OCI-LY1 (cell line): ENCODE measurements around the gene GSE1.
A peak's percentile ranks its signal among the peaks of the same experiment; 100 is the strongest.

Experiments
- H2AFZ ChIP-seq: fragments of 200-600 bp; sonication (generic), shearing (Covaris generic); 2 replicates; pipeline ENCODE4 v1.6.0; 2014; ENCODE audit warnings: antibody characterized with exemption, mild to moderate bottlenecking, low read length
- H3F3A ChIP-seq: fragments of 200-600 bp; sonication (generic), shearing (Covaris generic); 2 replicates; pipeline ENCODE4 v1.6.0; 2014; ENCODE audit warnings: mild to moderate bottlenecking, antibody characterized with exemption, low read length, moderate library complexity; ENCODE audit not compliant: insufficient read depth
- H3K27ac ChIP-seq: fragments of 200-600 bp; sonication (generic); 2 replicates; pipeline ENCODE4 v1.5.1; 2014; ENCODE audit warnings: low read length, mixed run types, mild to moderate bottlenecking, low read depth; ENCODE audit not compliant: poor library complexity, severe bottlenecking
- H3K27me3 ChIP-seq: fragments of 200-600 bp; sonication (generic); 2 replicates; pipeline ENCODE4 v1.6.0; 2014; ENCODE audit warnings: antibody characterized with exemption, mild to moderate bottlenecking, low read length, moderate library complexity; ENCODE audit not compliant: insufficient read depth
- H3K36me3 ChIP-seq: fragments of 200-600 bp; sonication (generic); 2 replicates; pipeline ENCODE4 v1.6.1; 2014; ENCODE audit warnings: mild to moderate bottlenecking, antibody characterized with exemption, low read length, moderate library complexity, mixed read lengths; ENCODE audit not compliant: insufficient read depth
- H3K4me1 ChIP-seq: fragments of 200-600 bp; sonication (generic); 2 replicates; pipeline ENCODE4 v1.5.1; 2014; ENCODE audit warnings: mild to moderate bottlenecking, low read length, moderate library complexity; ENCODE audit not compliant: insufficient read depth, severe bottlenecking
- H3K4me2 ChIP-seq: fragments of 200-600 bp; sonication (generic), shearing (Covaris generic); 2 replicates; pipeline ENCODE4 v1.6.1; 2014; ENCODE audit warnings: low read length
- H3K4me3 ChIP-seq: fragments of 200-600 bp; sonication (generic); 2 replicates; pipeline ENCODE4 v1.5.1; 2014; ENCODE audit warnings: low read length, low read depth, mild to moderate bottlenecking, mixed read lengths; ENCODE audit not compliant: poor library complexity, severe bottlenecking
- H3K79me2 ChIP-seq: fragments of 200-600 bp; shearing (Covaris generic); 2 replicates; pipeline ENCODE4 v1.6.1; 2016; ENCODE audit warnings: mixed run types, low read length, mixed read lengths; ENCODE audit not compliant: insufficient read depth
- H3K9ac ChIP-seq: fragments of 200-600 bp; sonication (generic), shearing (Covaris generic); 2 replicates; pipeline ENCODE4 v1.6.1; 2014; ENCODE audit warnings: mild to moderate bottlenecking, low read length, mixed read lengths
- H3K9me2 ChIP-seq: fragments of 200-600 bp; sonication (generic), shearing (Covaris generic); 2 replicates; pipeline ENCODE4 v1.6.1; 2014; ENCODE audit warnings: low read depth, mild to moderate bottlenecking, low read length, mixed read lengths
- H3K9me3 ChIP-seq: fragments of 200-600 bp; shearing (Covaris generic); 2 replicates; pipeline ENCODE4 v1.6.1; 2014; ENCODE audit warnings: low read length, mixed read lengths
- H4K20me1 ChIP-seq: fragments of 200-600 bp; sonication (generic), shearing (Covaris generic); 2 replicates; pipeline ENCODE4 v1.6.0; 2016; ENCODE audit warnings: mild to moderate bottlenecking, low read length; ENCODE audit not compliant: insufficient read depth
- EZH2 ChIP-seq: fragments of 200-600 bp; sonication (generic), shearing (Covaris generic); IDR thresholded peaks from 2 replicates; pipeline ENCODE4 v1.8.0; 2017; ENCODE audit warnings: borderline replicate concordance, mixed run types, mild to moderate bottlenecking, antibody characterized with exemption, low read length, moderate library complexity, mixed read lengths
- TF ChIP-seq, protein P1 (sequence below): fragments of 200-600 bp; sonication (generic), shearing (Covaris generic); IDR thresholded peaks from 2 replicates; pipeline ENCODE4 v1.5.1; 2017; ENCODE audit warnings: mild to moderate bottlenecking, antibody characterized with exemption, low read length, moderate library complexity, mixed read lengths

The GSE1 gene

DNA sequence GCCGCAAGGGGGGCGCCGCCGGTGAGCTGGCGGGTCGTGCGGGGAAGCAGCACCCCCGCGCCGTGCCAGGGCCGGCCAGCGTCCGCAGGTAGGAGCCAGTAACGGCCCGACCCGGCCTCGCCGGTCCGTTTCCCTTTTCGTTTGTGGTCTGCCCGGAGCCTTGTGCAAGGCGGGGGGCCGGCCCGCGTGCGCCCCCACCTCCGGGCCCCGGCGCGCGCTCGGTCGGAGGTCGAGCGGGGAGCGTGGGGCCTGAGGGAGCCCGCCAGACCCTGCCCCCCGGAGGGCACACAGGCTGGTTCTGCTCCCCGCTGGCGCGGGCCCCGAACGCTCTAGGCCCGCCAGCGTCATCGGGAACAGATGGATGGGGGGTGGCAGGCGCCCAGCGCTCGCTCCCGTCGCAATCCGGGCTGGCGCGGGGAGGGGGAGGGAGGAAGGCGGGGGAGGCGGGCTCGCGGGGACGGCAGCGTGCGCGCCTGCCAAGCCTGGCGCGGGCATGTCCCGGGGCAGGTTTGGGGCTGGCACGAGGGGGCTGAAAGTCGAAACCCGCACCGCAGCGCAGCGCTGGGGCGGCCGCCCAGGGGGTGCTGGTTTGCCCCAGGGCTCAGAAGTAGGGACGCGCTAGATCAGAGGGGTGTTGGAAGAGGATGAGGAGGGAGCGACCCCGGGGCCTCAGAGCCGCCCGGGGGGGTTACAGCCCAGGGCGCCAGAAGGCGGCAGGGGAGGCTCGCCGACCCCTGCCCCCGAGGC lies 1.5 kb upstream of the GSE1 start:
- H3K4me2 ChIP-seq = peak overlapping the region; percentile 77
- no peaks in the 10 kb centered on the region for H3K27me3 ChIP-seq
- peak overlapping the region; percentile 75 for H3K4me3 ChIP-seq
- no peaks in the 10 kb centered on the region for H3K9me2 ChIP-seq
- TF ChIP-seq, protein P1, sequence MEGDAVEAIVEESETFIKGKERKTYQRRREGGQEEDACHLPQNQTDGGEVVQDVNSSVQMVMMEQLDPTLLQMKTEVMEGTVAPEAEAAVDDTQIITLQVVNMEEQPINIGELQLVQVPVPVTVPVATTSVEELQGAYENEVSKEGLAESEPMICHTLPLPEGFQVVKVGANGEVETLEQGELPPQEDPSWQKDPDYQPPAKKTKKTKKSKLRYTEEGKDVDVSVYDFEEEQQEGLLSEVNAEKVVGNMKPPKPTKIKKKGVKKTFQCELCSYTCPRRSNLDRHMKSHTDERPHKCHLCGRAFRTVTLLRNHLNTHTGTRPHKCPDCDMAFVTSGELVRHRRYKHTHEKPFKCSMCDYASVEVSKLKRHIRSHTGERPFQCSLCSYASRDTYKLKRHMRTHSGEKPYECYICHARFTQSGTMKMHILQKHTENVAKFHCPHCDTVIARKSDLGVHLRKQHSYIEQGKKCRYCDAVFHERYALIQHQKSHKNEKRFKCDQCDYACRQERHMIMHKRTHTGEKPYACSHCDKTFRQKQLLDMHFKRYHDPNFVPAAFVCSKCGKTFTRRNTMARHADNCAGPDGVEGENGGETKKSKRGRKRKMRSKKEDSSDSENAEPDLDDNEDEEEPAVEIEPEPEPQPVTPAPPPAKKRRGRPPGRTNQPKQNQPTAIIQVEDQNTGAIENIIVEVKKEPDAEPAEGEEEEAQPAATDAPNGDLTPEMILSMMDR = no peak
- TF ChIP-seq EZH2 = no peak
- H2AFZ ChIP-seq = no peak overlapping the region
- H3K9me3 ChIP-seq = no peaks in the 10 kb centered on the region
- H4K20me1 ChIP-seq = no peaks in the 10 kb centered on the region
- H3K36me3 ChIP-seq = no peaks in the 10 kb centered on the region
- no peaks in the 10 kb centered on the region for H3F3A ChIP-seq
- H3K9ac ChIP-seq = peak overlapping the region; percentile 82
- H3K79me2 ChIP-seq = peaks cover 6% of the 10 kb centered on the region
- peak overlapping the region; percentile 87 for H3K27ac ChIP-seq
- H3K4me1 ChIP-seq = peaks cover 74% of the 10 kb centered on the region

DNA sequence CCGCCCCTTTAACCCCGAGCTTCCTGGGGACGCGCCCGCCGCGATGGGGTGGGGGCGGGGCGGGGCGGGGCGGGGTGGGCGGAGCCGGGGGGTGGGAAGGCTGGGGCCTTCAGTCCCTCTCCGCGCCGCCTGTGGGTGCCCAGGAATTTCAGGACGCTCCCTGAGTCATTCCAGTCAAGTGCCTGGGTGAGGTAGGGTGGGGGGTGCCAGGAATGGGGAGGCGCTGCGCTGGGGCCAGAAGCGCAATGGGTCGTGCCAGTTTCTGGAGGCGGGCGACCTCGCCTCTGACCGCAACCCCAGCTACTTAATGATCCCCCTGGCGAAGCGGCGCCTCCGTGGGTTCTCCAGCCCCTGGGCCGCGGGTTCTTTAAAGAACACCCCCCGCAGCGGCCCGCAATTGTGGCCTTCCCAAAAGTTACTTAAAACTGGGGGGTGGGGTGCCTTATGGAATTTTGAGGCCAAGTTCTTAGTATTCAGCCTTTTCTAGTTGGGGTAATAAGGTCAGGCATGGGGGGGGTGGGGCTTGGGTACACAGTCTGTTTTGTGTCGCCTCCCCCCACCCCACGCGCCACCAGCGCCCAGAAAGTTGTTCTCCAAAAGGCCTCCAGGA lies 826 bp upstream of the GSE1 start:
- Histone ChIP-seq H3K4me2 (peak overlapping the region; percentile 77), H2AFZ (no peak overlapping the region), H3K9me2 (no peaks in the 10 kb centered on the region), H3K9ac (peak overlapping the region; percentile 82), H3K4me3 (peak overlapping the region; percentile 75), H3K79me2 (peaks cover 6% of the 10 kb centered on the region), H4K20me1 (no peaks in the 10 kb centered on the region), H3K36me3 (no peaks in the 10 kb centered on the region), H3K9me3 (no peaks in the 10 kb centered on the region), H3K4me1 (peaks cover 74% of the 10 kb centered on the region), H3F3A (no peaks in the 10 kb centered on the region), H3K27me3 (no peaks in the 10 kb centered on the region), H3K27ac (peak overlapping the region; percentile 87)
- no peak for TF ChIP-seq EZH2
- TF ChIP-seq, protein P1 = no peak

DNA sequence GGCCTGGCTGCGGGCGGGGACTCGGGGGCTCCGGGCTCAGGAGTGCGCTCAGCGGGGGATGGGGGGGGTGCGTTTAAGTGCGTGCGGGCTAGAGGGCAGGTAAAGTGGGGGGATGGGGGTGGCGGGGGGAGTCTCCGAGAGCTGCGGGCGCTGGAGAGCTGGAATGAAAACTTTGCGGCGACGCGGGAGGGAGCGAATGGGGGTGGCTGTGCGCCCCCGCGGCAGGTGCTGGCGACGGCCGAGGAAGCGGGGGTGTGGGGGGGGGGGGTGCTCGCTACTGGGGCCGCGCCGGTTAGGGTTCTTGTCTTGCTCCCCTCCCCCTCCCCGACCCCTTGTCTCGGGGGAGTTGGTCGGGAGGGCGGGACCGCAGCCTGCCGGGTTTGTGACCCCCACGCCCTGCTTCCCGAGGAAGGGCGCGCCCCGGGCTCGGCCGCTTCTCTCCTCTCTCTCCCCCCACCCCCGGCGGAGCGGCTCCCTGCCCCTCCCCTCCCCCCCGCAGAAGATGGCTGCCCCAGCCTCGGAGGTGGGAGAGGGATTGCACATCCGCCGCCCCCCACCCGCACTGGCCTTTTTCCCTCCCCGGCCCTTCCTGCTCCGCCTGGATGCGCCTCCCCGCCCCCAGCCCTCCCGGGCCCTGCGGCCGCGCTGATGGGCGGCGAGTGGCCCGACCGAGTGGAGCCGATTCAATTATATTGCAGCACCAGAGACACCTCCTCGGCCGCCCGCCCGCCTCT lies 649 bp downstream of the GSE1 start:
- Histone ChIP-seq H4K20me1 (no peaks in the 10 kb centered on the region), H3K9ac (peak overlapping the region; percentile 74), H3K4me3 (peak overlapping the region; percentile 75), H3K4me1 (peaks cover 77% of the 10 kb centered on the region), H3K9me3 (no peaks in the 10 kb centered on the region), H3K4me2 (peak overlapping the region; percentile 77), H3K9me2 (no peaks in the 10 kb centered on the region), H2AFZ (no peak overlapping the region), H3K27me3 (no peaks in the 10 kb centered on the region), H3K36me3 (peaks cover 6% of the 10 kb centered on the region; the same call in 1 of the 2 replicates), H3F3A (no peaks in the 10 kb centered on the region), H3K79me2 (peaks cover 19% of the 10 kb centered on the region), H3K27ac (peak overlapping the region; percentile 87)
- TF ChIP-seq EZH2 = no peak
